HG02798 (cell line): ENCODE measurements around the gene PDE4D.

ENCODE experiments used
- ATAC-seq: cut with Tn5 transposase; IDR thresholded peaks from one replicate; pipeline ENCODE4 v1.9.1; 2021; ENCODE audit warnings: mild to moderate bottlenecking; ENCODE audit not compliant: unreplicated experiment, poor library complexity

Gene PDE4D

DNA sequence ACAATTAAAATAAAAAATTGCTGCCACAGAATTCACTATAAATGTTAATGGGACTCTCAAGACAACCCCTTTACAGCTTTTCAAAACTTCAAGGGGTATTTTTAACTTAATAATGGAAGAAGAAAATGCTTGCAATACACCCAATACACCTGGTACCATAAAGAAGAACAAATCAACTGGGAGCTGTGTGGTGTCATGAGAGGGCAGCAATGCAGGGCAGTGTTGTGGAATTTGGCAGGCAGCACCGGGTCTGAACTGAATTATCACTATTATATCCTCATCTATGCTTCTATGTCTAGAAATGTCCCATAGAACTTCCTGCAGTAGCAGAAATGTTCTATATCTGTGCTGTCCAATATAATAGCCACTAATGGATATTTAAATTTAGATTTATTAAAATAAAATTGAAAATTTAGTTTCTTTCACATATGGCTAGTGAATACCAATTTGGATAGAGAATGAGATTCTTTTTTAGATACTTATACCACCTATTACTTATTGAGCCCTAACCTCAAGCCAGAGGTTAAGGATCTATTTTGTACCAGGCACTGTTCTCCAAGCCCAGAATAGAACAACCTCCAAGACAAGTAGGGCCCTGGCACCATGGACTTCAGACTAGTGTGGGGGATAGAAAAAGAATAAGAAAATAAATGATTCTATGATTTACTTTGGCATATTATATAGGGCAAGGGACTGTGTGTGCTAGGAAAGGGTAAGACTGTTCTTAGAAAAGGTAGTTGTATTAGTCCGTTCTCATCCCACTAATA lies 265.3 kb downstream of the PDE4D start:
- no peak for ATAC-seq

DNA sequence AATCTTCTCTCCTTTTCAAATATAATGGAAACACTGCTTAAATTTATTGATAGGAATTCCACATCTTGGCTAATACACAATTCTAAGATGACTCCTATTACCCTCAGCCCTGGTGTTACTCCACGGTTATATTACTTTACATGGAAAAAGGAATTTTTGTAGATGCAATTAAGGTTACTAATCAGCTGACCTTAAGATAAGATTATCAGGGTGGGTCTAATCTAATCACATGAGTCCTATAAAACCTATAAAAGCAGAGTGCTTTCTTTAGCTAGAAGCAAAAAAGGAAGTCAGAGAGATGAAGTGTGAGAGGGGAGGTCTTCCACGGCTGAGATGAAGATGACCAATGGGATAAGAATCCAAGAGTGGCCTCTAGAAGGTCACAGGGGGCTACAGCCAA lies 268.6 kb downstream of the PDE4D start:
- no peak for ATAC-seq

DNA sequence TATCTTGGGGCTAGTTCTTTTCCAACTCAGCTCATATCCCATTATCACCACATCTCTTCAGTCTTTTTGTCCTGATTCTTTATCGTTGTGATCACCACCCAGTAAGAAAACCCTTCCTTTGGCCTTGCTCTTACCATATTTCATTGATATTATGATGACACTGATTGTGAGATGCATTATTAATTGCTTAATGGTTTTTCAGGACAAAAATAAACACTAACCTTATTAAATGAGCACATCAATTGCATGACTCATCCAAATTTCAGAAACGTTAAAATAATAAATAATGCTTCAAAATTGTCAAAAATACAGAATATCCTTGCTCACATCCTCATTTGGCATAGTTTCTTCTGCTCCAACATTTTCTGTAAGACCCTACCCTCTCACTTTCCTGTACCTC lies 270.7 kb downstream of the PDE4D start:
- no peak for ATAC-seq

DNA sequence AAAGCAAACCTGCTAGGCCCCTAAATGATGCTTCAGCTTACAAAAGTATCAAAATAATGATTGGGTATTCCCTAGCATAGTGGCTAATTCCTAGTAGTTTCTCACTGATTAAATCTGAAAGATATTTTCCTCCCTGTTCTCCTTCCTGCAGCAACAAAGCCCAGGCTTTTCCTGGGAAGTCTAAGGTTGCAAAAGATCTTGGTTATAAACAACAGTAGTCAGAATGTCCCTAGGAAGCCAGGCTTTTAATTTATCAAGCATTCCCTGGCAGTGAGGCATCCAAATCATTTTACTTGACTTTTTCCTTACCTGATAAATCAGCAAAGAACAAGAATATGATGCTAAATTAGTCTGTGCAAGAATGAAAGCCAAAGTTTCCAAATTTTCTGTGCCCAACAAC lies 272.0 kb downstream of the PDE4D start:
- no peak for ATAC-seq

DNA sequence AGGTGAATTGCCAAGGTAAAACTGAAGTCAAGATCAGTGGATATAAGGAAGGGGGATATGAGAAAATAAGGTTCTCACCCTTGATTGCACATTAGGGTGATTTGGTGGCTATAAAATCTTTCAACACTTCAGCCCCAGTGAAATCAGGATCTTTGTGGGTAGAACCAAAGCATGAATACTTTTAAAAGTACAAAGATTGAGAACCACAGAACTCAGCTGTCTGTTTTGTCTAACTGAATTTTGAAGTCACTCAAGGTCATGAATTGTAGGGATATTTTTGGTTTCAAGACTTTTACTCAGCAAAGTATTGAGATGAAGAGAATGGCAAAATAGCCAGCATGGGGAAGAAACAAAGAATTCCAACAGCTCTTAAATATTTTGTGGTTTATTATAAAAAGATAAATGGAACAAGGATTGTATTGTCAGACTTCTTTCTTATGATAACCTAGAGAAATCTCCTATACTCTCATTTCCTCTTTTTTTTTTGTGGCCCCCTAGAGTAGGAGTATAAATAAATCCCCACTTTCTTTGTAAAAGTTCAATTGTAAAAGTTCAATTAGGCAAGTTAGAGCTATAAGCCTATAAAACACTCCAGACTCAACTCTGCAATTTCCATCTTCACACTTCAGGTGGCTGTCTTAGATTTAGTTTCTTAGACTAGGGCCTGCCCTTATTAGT lies 272.9 kb downstream of the PDE4D start:
- no peak for ATAC-seq

DNA sequence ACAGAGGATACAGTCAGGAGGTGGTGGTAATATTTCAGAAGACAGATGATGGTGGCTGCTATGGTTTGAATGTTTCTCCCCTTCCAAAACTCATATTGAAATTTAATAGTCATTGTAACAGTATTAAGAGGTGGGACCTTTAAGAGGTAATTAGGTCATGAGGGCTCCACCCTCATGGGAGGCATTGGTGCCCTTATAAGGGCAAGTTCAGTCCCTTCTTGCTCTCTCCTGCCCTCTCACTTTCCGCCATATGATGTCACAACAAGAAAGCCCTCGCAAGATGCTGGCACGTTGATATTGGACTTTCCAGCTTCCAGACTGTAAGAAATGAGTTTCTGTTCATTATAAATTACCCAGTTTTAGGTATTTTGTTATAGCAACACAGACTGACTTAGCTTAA lies 274.9 kb downstream of the PDE4D start:
- ATAC-seq: no peak

DNA sequence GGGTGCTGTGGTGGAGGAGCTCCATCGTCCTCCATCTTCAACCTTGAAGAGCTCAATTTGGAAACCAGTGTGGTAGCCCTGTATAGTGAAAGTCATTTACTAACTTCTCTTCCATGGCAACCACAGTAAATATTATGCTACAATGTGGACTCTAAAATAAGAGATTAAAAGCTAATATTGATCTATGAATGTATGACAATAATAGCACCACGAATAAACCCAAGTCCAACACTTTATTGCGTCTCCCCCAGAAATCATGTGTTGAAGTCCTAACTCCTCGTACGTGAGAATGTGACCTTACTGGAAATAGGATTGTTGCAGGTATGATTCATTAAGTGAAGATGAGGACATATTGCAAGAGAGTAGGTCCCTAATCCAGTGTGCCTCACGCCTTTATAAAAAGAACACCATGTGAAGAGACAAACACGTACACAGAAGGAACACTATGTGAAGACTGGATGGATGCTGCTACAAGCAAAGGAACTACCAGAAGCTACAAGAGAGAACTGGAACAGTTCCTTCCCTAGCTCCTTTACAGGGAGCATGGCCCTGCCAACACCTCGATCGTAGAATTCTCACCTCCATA lies 276.2 kb downstream of the PDE4D start:
- no peak for ATAC-seq

DNA sequence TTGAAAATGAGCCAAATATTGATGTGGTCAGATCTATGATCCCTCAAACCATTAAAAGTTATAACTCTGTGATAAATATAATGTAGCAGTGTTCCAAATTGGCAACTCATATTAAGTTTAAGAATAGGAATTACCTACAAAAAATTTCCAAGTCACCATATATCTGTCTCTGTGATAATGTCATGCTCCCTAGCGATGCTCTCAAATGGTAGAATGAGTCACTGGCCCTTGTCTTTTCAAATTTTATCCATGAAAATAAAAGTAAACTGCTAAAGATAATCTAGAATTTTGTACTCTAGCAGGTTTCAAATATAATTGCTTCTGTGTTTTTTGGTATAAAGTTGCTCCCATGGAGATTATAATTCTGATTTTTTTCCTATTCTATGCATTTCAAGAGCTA lies 277.1 kb downstream of the PDE4D start:
- ATAC-seq: no peak

DNA sequence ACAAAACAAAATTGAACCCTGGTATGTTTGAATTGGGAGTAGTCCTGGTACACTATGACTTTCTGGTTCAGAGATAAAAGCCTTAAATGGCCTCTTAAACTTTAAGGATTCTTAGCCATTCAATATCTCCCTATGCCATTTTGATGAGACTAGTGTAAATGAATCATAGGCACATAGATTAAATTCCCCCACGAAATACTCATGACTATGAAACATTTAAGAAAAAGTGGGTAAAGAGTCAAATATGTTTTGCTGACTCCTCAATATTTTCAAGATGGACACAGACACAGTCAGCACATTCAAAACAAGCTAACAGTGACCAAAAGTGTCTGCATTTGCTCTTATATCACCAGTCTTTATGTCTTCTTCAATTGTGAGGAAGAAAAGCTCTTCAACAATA lies 278.3 kb downstream of the PDE4D start:
- no peak for ATAC-seq

DNA sequence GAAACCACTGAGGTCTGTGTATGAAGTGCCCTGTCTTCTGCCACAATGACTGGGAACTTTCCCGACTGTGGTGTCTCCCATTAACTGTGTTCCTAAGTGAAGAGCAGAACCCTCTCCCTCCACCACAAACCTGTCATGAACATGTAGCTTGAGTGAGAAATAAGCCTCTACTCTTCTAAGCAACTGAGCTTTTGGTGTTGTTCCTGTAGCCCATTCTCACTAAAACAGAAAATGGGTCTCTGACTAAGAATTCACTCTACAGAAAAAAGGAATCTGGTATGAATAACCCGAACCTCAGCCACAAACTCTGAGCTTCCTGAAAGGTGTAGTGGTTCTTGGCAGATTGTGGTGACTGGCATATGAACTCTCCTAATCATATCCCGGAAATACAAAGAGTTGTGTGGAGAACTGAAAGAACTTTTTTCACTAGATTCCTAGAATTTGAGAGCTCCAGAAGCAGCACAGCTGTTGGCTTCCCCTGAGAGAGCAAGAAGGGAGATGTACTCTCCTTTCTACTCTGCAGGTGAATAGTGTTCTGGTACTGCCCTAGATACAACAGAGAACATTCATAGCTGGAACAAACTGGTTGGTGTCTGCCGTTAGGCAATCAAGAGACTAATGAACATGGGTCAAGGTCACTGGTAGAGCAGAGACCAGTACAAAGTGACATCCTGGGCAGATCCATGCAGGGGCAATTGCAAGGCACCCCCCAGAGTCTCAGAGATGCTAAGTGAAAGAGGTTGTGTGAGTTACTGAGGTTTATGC lies 283.8 kb downstream of the PDE4D start:
- ATAC-seq: no peak

DNA sequence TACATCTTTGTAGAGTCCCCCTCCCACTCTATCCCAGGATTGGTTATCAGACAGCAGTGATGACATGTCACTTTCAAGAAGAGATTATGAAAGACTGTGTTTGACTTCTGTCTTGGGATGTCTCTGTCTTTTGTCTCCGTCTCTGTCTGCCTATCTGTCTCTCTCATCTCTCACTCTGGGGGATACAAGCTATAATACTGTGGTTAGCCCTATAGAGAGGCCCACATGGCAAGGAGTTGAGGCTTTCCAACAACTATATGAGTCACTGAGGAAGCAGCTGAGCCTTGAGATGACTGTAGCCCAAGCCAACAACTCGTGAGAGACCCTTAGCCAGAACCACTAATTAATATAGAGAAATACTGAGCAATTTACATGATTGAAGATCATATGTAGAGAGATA lies 284.8 kb downstream of the PDE4D start:
- peak; percentile 38 for ATAC-seq

DNA sequence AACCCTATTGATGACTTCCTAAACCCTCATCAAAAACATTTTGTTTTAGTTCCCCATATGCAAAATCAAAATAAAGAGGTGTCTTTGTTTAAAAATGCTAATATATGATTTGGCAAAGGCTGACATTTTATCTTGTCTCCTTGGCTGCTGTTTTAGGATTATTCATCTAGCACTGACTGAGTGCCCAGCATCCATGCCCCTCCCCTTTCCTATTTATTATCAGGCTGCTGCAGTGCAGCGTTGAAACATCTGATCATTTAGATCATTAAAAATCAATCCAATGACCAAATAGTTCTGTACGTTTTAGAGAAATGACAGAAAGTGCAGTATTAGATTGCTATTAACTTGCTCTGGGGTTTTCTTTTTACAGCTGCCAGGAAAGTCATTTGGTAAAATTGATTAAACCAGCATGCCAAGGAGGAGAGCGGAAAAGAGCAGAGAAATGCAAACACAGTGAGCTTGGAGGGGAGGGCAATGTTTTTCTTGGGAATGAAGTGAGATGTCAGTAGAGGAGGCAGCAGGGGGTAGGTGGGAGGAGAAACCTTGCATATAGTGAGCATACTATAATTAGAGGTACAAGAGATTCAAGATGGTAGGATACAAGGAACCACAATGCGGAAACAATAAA lies 286.3 kb downstream of the PDE4D start:
- no peak for ATAC-seq

DNA sequence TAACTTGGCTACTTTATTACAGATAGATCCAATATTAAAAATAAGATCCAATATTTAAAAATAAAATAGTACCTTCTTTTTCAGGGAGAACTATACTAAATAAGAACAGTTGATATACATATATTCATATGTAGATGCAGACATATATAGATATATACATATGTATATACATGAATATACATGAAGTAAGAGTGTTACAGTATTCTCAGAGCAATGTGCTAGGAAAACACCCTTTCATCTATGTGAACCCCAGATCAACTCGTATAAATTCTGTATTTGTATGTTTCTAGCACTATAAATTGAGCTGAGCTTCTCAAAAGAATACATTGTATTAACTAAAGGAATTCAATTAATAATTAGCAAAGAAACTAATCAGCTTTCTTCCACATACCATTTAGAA lies 287.6 kb downstream of the PDE4D start:
- ATAC-seq: no peak

DNA sequence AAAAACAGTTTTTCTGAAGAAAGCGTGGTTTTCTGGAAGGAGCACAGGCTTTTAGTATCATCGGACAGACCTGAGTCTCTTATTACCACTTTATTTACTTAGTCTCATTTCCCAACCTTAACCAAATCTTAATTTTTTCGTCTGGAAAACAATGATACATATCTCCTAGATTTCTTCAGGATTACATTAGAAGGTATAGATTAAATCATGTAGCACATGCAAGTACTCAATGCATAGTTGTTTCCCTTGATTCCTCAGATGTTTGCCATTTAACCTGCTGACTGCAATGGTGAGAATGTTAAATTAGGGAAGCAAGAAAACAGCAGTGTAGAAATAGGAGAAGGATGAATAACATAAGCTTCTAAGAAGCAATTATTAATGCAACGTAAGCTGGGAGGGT lies 289.4 kb downstream of the PDE4D start:
- ATAC-seq: no peak

DNA sequence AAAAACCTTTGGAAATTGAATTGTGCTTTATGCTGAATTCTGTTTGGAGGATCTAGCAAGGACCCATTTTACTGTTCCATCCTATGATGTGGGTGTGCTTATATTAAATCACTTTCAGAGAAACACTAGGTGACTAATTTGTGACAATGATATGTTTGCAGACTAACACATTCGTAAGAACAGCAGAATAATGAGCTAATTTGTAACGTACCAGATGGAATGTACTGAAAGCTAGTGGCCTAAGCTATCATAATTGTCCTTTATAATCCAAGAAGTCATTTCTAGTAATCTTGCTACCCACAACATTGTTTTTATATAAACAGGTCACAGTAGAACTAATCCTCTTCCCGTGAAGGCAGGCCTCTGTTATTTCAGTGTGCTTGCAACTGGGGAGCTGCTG lies 292.5 kb downstream of the PDE4D start:
- ATAC-seq: no peak

DNA sequence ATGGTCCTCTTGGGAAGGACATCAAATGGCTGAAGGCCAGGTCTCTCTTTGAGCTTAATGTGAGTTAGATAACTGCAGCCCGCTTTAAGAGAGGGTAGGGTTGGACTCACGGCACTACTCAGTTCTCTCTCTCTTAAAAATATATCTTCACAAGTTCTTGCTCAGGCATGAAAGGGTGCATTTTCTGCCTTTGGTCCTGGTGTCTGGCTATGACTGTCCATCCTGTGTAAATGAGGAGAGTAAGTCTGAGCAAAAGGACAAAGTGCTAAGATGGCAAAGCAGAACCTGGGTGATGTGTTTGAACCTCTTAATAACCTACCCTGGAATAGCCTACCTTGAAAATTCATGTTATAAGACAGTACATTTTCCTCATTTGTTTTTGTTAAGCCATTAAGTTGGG lies 293.4 kb downstream of the PDE4D start:
- ATAC-seq: no peak

DNA sequence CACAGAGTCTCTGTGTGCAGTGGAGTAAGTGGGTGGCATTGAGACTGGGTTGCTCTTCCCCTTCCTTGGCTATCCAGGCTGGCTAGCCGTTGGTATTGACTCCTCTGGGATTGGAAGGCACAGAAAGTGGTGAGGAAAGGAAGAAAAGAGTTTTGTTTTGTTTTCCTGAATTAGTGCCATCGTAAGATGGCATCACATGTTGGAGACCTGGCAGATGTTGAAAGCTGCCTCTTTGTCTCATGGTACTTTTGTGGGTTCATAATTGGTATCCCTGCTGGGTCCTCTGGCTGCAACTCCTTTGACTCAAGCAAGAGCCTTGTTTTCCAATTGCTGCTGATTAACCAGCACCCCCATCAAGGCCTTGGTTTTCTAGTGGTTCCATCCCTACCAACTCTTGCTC lies 293.8 kb downstream of the PDE4D start:
- no peak for ATAC-seq

DNA sequence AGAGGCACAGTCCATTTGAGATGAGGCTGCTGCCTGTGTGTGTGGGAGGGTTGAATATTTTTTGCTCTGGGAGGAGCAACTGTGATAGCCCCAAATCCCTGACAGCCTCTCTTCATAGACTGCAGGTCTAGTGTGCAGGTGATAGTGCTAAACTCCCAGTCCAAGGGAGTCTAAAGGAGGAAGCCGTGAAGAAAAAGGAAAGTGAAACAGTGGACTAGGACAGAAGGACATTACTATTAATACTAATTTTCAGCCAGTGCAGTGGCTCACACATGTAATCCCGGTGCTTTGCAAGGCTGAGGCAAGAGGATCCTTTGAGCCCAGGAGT lies 295.0 kb downstream of the PDE4D start:
- ATAC-seq: no peak

DNA sequence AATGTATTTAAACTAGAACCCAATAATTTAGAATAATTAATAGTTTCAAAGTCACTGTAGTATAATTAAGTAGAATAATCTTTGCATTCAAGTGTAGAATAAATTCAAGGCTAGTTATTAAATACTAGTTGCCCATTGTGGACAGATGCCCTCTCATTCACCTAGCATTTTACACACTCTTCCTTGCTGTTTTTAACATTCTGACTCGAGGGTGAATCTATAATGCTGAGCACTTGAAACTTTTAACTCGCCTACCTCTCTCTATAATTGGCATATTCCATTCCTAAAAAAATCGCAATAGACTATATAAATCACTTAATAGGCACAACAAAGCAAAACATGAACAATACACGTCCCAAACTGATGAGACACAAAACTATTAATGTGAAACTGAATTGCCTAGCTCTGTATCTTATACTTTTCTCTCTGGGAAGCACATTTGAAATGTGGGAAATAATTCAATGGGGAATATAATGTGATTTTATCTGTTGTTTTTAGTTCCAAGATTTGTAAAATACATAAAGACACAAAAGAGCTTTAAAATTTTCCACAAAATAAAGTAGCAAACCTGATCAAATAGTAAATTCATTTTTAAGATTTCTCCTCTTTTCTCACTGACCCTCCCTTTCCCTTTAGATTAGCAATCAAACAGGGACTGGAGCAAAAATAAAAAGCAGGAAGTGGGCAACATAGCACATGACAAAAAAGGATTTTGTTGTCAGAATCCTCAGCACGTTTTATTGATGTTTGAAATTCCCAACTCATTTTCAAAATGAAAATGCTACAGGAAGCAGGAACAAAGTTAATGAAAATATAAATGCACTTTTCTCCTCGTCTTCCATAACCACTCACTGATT lies 295.6 kb downstream of the PDE4D start:
- no peak for ATAC-seq
